ENCODE data around the gene LDB2.

The LDB2 gene

GRCh38 chr4:16582036-16582435, 316.4 kb downstream of the LDB2 start:
- H3K4me3 ChIP-seq (ENCODE audit: low read depth, low read length) = no peak overlapping the region
- DNase-seq (ENCODE audit: low read depth) = no peak
- no peak for TF ChIP-seq CTCF (IDR thresholded peaks at IDR 0.05; ENCODE audit: low read depth, low read length, missing control alignments)

DNA sequence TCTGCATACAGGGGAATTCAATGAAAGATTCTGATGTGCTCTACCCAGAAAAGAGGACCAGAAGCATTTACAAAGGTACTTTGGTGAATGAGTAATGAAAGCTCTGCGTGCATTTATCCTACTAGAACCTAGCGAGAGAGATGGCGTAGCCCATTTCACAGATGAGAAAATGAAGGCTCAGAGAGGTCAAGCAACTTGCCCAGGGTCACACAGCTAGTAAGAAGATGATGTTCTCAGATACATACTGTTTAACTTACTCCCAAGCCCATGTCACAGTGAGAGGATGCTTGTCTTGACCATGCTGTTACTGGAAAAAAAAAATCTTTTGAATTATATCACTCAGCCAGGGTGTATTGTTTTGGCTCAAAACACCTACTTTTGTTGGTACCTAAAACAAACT, 317.3 kb downstream of the LDB2 start:
- H3K4me3 ChIP-seq (ENCODE audit: low read depth, low read length) = no peak overlapping the region
- no peak for DNase-seq (ENCODE audit: low read depth)
- TF ChIP-seq CTCF (IDR thresholded peaks at IDR 0.05; ENCODE audit: low read depth, low read length, missing control alignments) = no peak

- no peak for DNase-seq (ENCODE audit: low read depth)
- no peak overlapping the region for H3K4me3 ChIP-seq (ENCODE audit: low read depth, low read length)
- no peak for TF ChIP-seq CTCF (IDR thresholded peaks at IDR 0.05; ENCODE audit: low read depth, low read length, missing control alignments)
These were observed 317.9 kb downstream of the LDB2 start for GRCh38 chr4:16580514-16580913.

GRCh38 chr4:16579866-16580265, 318.6 kb downstream of the LDB2 start:
- H3K4me3 ChIP-seq (ENCODE audit: low read depth, low read length) = no peak overlapping the region
- no peak for TF ChIP-seq CTCF (IDR thresholded peaks at IDR 0.05; ENCODE audit: low read depth, low read length, missing control alignments)
- no peak for DNase-seq (ENCODE audit: low read depth)

DNA sequence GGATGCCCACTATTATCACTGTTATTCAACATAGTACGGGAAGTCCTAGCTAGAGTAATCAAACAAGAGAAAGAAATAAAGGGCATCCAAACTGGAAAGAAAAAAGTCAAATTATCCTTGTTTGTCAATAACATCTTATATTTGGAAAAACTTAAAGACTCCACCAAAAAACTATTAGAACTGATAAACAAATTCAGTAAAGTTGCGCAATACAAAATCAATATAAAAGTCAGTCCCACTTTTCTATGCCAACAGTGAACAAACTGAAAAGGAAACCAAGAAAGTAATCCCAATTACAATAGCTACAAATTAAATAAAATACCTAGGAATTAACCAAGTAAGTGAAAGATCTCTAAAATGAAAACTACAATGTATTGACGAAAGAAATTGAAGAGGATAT, 321.3 kb downstream of the LDB2 start:
- no peak for DNase-seq (ENCODE audit: low read depth)
- no peak overlapping the region for H3K4me3 ChIP-seq (ENCODE audit: low read depth, low read length)
- no peak for TF ChIP-seq CTCF (IDR thresholded peaks at IDR 0.05; ENCODE audit: low read depth, low read length, missing control alignments)

- no peak for DNase-seq (ENCODE audit: low read depth)
- no peak for TF ChIP-seq CTCF (IDR thresholded peaks at IDR 0.05; ENCODE audit: low read depth, low read length, missing control alignments)
- no peak overlapping the region for H3K4me3 ChIP-seq (ENCODE audit: low read depth, low read length)
These were observed 323.5 kb downstream of the LDB2 start for GRCh38 chr4:16574981-16575380.

DNA sequence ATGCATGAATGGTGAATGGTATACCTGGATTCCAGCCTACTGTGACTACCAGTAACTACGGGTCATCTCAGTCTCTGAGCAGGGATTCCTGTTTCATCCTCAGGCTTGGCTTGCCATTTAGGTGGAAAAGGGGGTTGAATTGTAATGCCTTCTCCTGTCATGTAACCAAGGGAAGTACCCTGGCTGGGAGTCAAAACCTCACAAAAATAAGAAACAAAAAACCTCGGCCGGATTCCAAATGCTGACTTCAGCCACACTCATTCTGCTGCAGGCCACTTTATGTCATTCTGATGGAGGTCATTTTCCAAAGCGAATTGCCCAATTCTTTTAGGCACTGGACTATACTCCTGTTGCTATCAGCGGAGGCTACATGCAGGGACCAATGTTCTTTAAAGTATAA, 324.7 kb downstream of the LDB2 start:
- no peak for TF ChIP-seq CTCF (IDR thresholded peaks at IDR 0.05; ENCODE audit: low read depth, low read length, missing control alignments)
- H3K4me3 ChIP-seq (ENCODE audit: low read depth, low read length) = no peak overlapping the region
- no peak for DNase-seq (ENCODE audit: low read depth)
